Measurements from ENCODE around the gene HDAC10. TPM values are rescaled to one million over a fixed set of nuclear protein-coding genes. Genes with fewer than 3 reads are reported as not detected.

HDAC10 gene
- total RNA-seq, 1 experiment from 2014 or later = 45.0 TPM

GRCh38 chr22:50281957-50282356 is 30.9 kb upstream of the HDAC10 start:
- no peak overlapping the region for H2BK120ac ChIP-seq (ENCODE audit: low read depth, low read length, poor library complexity, severe bottlenecking)
- no peak overlapping the region for H3K23ac ChIP-seq (ENCODE audit: insufficient read length, low read depth, low read length)
- H3K18ac ChIP-seq (ENCODE audit: insufficient read length, low read depth, low read length) = no peak overlapping the region
- Mint-ChIP-seq H3K9me3 (peaks cover 0 to under 1% of the 10 kb centered on the region in 2 experiments; a peak in 3 of 5 replicates), H3K4me3 (no peak overlapping the region), H3K4me1 (no peaks in the 10 kb centered on the region), H3K27me3 (ENCODE audit: low read depth) (no peaks in the 10 kb centered on the region), H3K36me3 (ENCODE audit: insufficient read depth in 1 of 3, low read depth in 3 of 3) (peaks cover 28 to 58% (median 54%) of the 10 kb centered on the region in 3 experiments), H3K27ac (no peak overlapping the region)
- no peak overlapping the region for H3K56ac ChIP-seq (ENCODE audit: insufficient read length, low read depth, low read length)
- H2BK5ac ChIP-seq (ENCODE audit: insufficient read length, low read length) = no peak overlapping the region
- no peak for DNase-seq
- H4K8ac ChIP-seq (replicated peaks; ENCODE audit: insufficient read length, low read depth, low read length) = no peak overlapping the region
- no peak overlapping the region for H2BK15ac ChIP-seq (ENCODE audit: low read depth, low read length)
- H2AK5ac ChIP-seq (ENCODE audit: insufficient read length, low read length) = no peak overlapping the region
- H4K5ac ChIP-seq (ENCODE audit: insufficient read length, low read depth, low read length) = no peak overlapping the region
- H3K23me2 ChIP-seq (ENCODE audit: insufficient read length, low read depth, low read length, poor library complexity, severe bottlenecking) = peaks cover 3% of the 10 kb centered on the region
- H2AFZ ChIP-seq (ENCODE audit: low read length) = no peak overlapping the region
- H3K14ac ChIP-seq (ENCODE audit: insufficient read depth, low read length) = no peak overlapping the region
- no peaks in the 10 kb centered on the region for H3K9me3 ChIP-seq (ENCODE audit: control insufficient read depth, low read depth, low read length)
- no peaks in the 10 kb centered on the region for H4K20me1 ChIP-seq (ENCODE audit: control insufficient read depth, insufficient read depth, insufficient read length)
- H3K9ac ChIP-seq (ENCODE audit: extremely low read depth, insufficient read length, low read length) = no peak overlapping the region
- no peaks in the 10 kb centered on the region for H3K79me2 ChIP-seq (ENCODE audit: insufficient read depth, low read length)
- H3K27ac ChIP-seq (ENCODE audit: insufficient read length, low read depth, low read length) = no peak overlapping the region
- no peak for TF ChIP-seq CTCF (conservative IDR thresholded peaks at IDR 0.05)
- no CpG with 5 or more reads among the region's 25 CpGs for WGBS (ENCODE audit: extremely low coverage, insufficient read length, low lambda C conversion rate)
- no peaks in the 10 kb centered on the region for H3K27me3 ChIP-seq (ENCODE audit: insufficient read depth, low read length)
- no peak overlapping the region for H2BK20ac ChIP-seq (ENCODE audit: low read depth, low read length, poor library complexity, severe bottlenecking)
- H4K91ac ChIP-seq (ENCODE audit: insufficient read length, low read depth, low read length) = no peak overlapping the region
- H3K4me2 ChIP-seq (ENCODE audit: insufficient read depth, insufficient read length, low read length) = no peak overlapping the region
- H3K4ac ChIP-seq (ENCODE audit: low read depth, low read length) = no peak overlapping the region
- no peak overlapping the region for H3T11ph ChIP-seq (ENCODE audit: low read length)
- no peak overlapping the region for H2BK12ac ChIP-seq (ENCODE audit: insufficient read length, low read depth, low read length)
- no peaks in the 10 kb centered on the region for H3K79me1 ChIP-seq (ENCODE audit: insufficient read depth, low read depth, low read length, poor library complexity, severe bottlenecking)
- H3K4me1 ChIP-seq (ENCODE audit: insufficient read depth, low read length) = no peaks in the 10 kb centered on the region

All from H9 (cell line).